CD4-positive, alpha-beta memory T cell (primary cell): ENCODE data around the gene GUCY1A2. TPM values are rescaled to one million over a fixed set of nuclear protein-coding genes. Genes with fewer than 3 reads are reported as not detected.

ENCODE experiments used
- CTCF ChIA-PET: fragments of 350-600 bp; sonication (Branson Sonifier 250); formaldehyde crosslinking; loops from one replicate; lab custom pipeline; 2021; ENCODE audit warnings: inconsistent platforms; ENCODE audit not compliant: partially characterized antibody; lab: Charles Lee
- POLR2A ChIA-PET: fragments of 350-600 bp; sonication (Branson Sonifier 250); formaldehyde crosslinking; loops from one replicate; lab custom pipeline; 2021; ENCODE audit not compliant: partially characterized antibody; lab: Charles Lee
- DNase-seq, 5 donors: peaks; one replicate each; pipeline versions ENCODE4 v3.0.0 to v3.0.0-alpha.2; 2020 to 2022; ENCODE audit warnings: mixed read lengths in 1 of 5
- H3K27ac ChIP-seq: one replicate; pipeline ENCODE4 v1.7.0; 2013; ENCODE audit warnings: low read depth, low read length
- H3K27me3 ChIP-seq: 2 replicates; pipeline ENCODE4 v1.7.0; 2013; ENCODE audit warnings: mild to moderate bottlenecking, low read length, moderate library complexity; ENCODE audit not compliant: insufficient read depth
- H3K36me3 ChIP-seq: 2 replicates; pipeline ENCODE4 v1.7.0; 2013; ENCODE audit warnings: mild to moderate bottlenecking, low read length, moderate library complexity; ENCODE audit not compliant: insufficient read depth
- H3K4me1 ChIP-seq: 2 replicates; pipeline ENCODE4 v1.7.0; 2013; ENCODE audit warnings: mild to moderate bottlenecking, low read length, moderate library complexity; ENCODE audit not compliant: insufficient read depth
- H3K4me3 ChIP-seq, 2 donors: one replicate each; pipeline ENCODE4 v1.7.0; 2013; ENCODE audit warnings: low read length in 2 of 2, mild to moderate bottlenecking in 1 of 2
- H3K9me3 ChIP-seq, 2 donors: one replicate each; pipeline ENCODE4 v1.7.0; 2013; ENCODE audit warnings: low read length in 2 of 2, control low read depth in 1 of 2; ENCODE audit not compliant: control insufficient read depth in 1 of 2
- H3K27ac Mint-ChIP-seq, 7 donors: one replicate each; pipeline ENCODE4 v1.8.0; 2020 to 2021; ENCODE audit warnings: mixed read lengths in 7 of 7, mild to moderate bottlenecking in 6 of 7, inconsistent platforms in 3 of 7, moderate library complexity in 3 of 7
- H3K27me3 Mint-ChIP-seq, 2 donors: one replicate each; pipeline ENCODE4 v1.8.0; 2020 to 2021; ENCODE audit warnings: mixed read lengths in 2 of 2
- H3K36me3 Mint-ChIP-seq, 2 donors: one replicate each; pipeline ENCODE4 v1.8.0; 2020 to 2021; ENCODE audit warnings: mixed read lengths in 2 of 2, inconsistent platforms in 1 of 2, mild to moderate bottlenecking in 1 of 2
- H3K4me1 Mint-ChIP-seq, 4 donors: one replicate each; pipeline ENCODE4 v1.8.0; 2020 to 2021; ENCODE audit warnings: mixed read lengths in 4 of 4, mild to moderate bottlenecking in 1 of 4
- H3K4me3 Mint-ChIP-seq, 8 donors: one replicate each; pipeline ENCODE4 v1.8.0; 2020 to 2021; ENCODE audit warnings: mixed read lengths in 8 of 8, mild to moderate bottlenecking in 7 of 8, moderate library complexity in 6 of 8, inconsistent platforms in 3 of 8
- H3K9me3 Mint-ChIP-seq, 8 donors: one replicate each; pipeline ENCODE4 v1.8.0; 2020 to 2021; ENCODE audit warnings: mixed read lengths in 8 of 8, mild to moderate bottlenecking in 5 of 8, inconsistent platforms in 3 of 8, moderate library complexity in 1 of 8
- intact Hi-C: fragments of 100-400 bp; cut with micrococcal nuclease; formaldehyde crosslinking; loops from one replicate; pipeline ENCODE4 v1.15.1; 2023
- polyA plus RNA-seq, 2 donors: library from polyadenylated mRNA; unstranded; fragments of 300-500 nt; fragmentation: Illumina TruSeq; gene quantifications; one replicate each; pipeline ENCODE4 v1.2.3, GENCODE V29; 2021
- total RNA-seq, 2 experiments: library from RNA; stranded (reverse); gene quantifications; one replicate each; pipeline ENCODE4 v1.2.3, GENCODE V29; 2021

GUCY1A2 gene
- total and polyA plus RNA-seq, 4 experiments from 2014 or later = 0.12 TPM; not detected in 3

- H3K4me1 ChIP-seq = no peaks in the 10 kb centered on the region
- H3K27ac ChIP-seq = no peak overlapping the region
- H3K9me3 ChIP-seq = no peaks in the 10 kb centered on the region
- Mint-ChIP-seq H3K27ac (no peak overlapping the region), H3K9me3 (peaks cover 0 to 8% (median under 1%) of the 10 kb centered on the region in 8 donors), H3K4me3 (no peak overlapping the region), H3K27me3 (no peaks in the 10 kb centered on the region), H3K36me3 (no peaks in the 10 kb centered on the region), H3K4me1 (no peaks in the 10 kb centered on the region)
- intact Hi-C loops = no loop called here
- H3K36me3 ChIP-seq = no peaks in the 10 kb centered on the region
- H3K27me3 ChIP-seq = no peaks in the 10 kb centered on the region
- POLR2A ChIA-PET = no interaction called here
- CTCF ChIA-PET = no interaction called here
- DNase-seq = no peak
- no peak overlapping the region for H3K4me3 ChIP-seq
Observed at GRCh38 chr11:106998116-106998915, 20.0 kb downstream of the GUCY1A2 start.

- Mint-ChIP-seq H3K9me3 (peaks cover 0 to 10% (median under 1%) of the 10 kb centered on the region in 8 donors), H3K27ac (no peak overlapping the region), H3K27me3 (no peaks in the 10 kb centered on the region), H3K36me3 (no peaks in the 10 kb centered on the region), H3K4me3 (no peak overlapping the region), H3K4me1 (no peaks in the 10 kb centered on the region)
- DNase-seq = no peak
- intact Hi-C loops = no loop called here
- ChIA-PET POLR2A (no interaction called here), CTCF (no interaction called here)
- Histone ChIP-seq H3K4me1 (no peaks in the 10 kb centered on the region), H3K36me3 (no peaks in the 10 kb centered on the region), H3K27me3 (no peaks in the 10 kb centered on the region), H3K27ac (no peak overlapping the region), H3K9me3 (no peaks in the 10 kb centered on the region), H3K4me3 (no peak overlapping the region)
Observed at GRCh38 chr11:106997227-106997626, 21.0 kb downstream of the GUCY1A2 start.

GRCh38 chr11:106996691-106997090 lies 21.6 kb downstream of the GUCY1A2 start:
- DNase-seq = no peak
- H3K36me3 ChIP-seq = no peaks in the 10 kb centered on the region
- peaks cover 0 to 10% (median under 1%) of the 10 kb centered on the region in 8 donors for H3K9me3 Mint-ChIP-seq
- CTCF ChIA-PET = no interaction called here
- POLR2A ChIA-PET = no interaction called here
- H3K36me3 Mint-ChIP-seq = no peaks in the 10 kb centered on the region
- H3K27ac ChIP-seq = no peak overlapping the region
- intact Hi-C loops = no loop called here
- H3K9me3 ChIP-seq = no peaks in the 10 kb centered on the region
- no peaks in the 10 kb centered on the region for H3K4me1 ChIP-seq
- no peak overlapping the region for H3K4me3 Mint-ChIP-seq
- no peaks in the 10 kb centered on the region for H3K4me1 Mint-ChIP-seq
- no peaks in the 10 kb centered on the region for H3K27me3 ChIP-seq
- no peak overlapping the region for H3K27ac Mint-ChIP-seq
- H3K4me3 ChIP-seq = no peak overlapping the region
- H3K27me3 Mint-ChIP-seq = no peaks in the 10 kb centered on the region

GRCh38 chr11:106990331-106990730 lies 27.9 kb downstream of the GUCY1A2 start:
- Histone ChIP-seq H3K9me3 (no peaks in the 10 kb centered on the region), H3K27ac (no peak overlapping the region), H3K36me3 (no peaks in the 10 kb centered on the region), H3K4me1 (no peaks in the 10 kb centered on the region), H3K27me3 (no peaks in the 10 kb centered on the region), H3K4me3 (no peak overlapping the region)
- H3K4me3 Mint-ChIP-seq = no peak overlapping the region
- ChIA-PET CTCF (no interaction called here), POLR2A (no interaction called here)
- H3K27ac Mint-ChIP-seq = no peak overlapping the region
- peaks cover 0 to 6% (median 2%) of the 10 kb centered on the region in 8 donors for H3K9me3 Mint-ChIP-seq
- H3K4me1 Mint-ChIP-seq = no peaks in the 10 kb centered on the region
- no peaks in the 10 kb centered on the region for H3K36me3 Mint-ChIP-seq
- intact Hi-C loops = no loop called here
- H3K27me3 Mint-ChIP-seq = no peaks in the 10 kb centered on the region
- no peak for DNase-seq

GRCh38 chr11:106989078-106989455 lies 29.2 kb downstream of the GUCY1A2 start:
- intact Hi-C loops = no loop called here
- no peaks in the 10 kb centered on the region for H3K36me3 Mint-ChIP-seq
- ChIA-PET CTCF (no interaction called here), POLR2A (no interaction called here)
- no peaks in the 10 kb centered on the region for H3K4me1 ChIP-seq
- no peaks in the 10 kb centered on the region for H3K36me3 ChIP-seq
- H3K4me3 ChIP-seq = no peak overlapping the region
- DNase-seq = no peak
- H3K27ac Mint-ChIP-seq = no peak overlapping the region
- H3K4me1 Mint-ChIP-seq = no peaks in the 10 kb centered on the region
- peaks cover 0 to 6% (median 2%) of the 10 kb centered on the region in 8 donors for H3K9me3 Mint-ChIP-seq
- no peak overlapping the region for H3K4me3 Mint-ChIP-seq
- no peaks in the 10 kb centered on the region for H3K27me3 ChIP-seq
- H3K9me3 ChIP-seq = no peaks in the 10 kb centered on the region
- no peaks in the 10 kb centered on the region for H3K27me3 Mint-ChIP-seq
- no peak overlapping the region for H3K27ac ChIP-seq

GRCh38 chr11:106988151-106989077 lies 29.9 kb downstream of the GUCY1A2 start:
- ChIA-PET POLR2A (no interaction called here), CTCF (no interaction called here)
- no peaks in the 10 kb centered on the region for H3K4me1 Mint-ChIP-seq
- H3K4me3 Mint-ChIP-seq = no peak overlapping the region
- Histone ChIP-seq H3K9me3 (no peaks in the 10 kb centered on the region), H3K4me1 (no peaks in the 10 kb centered on the region), H3K27me3 (no peaks in the 10 kb centered on the region), H3K27ac (no peak overlapping the region), H3K4me3 (no peak overlapping the region), H3K36me3 (no peaks in the 10 kb centered on the region)
- H3K27ac Mint-ChIP-seq = no peak overlapping the region
- no peaks in the 10 kb centered on the region for H3K36me3 Mint-ChIP-seq
- intact Hi-C loops = no loop called here
- H3K27me3 Mint-ChIP-seq = no peaks in the 10 kb centered on the region
- no peak for DNase-seq
- H3K9me3 Mint-ChIP-seq = peaks cover 0 to 6% (median 2%) of the 10 kb centered on the region in 8 donors

GRCh38 chr11:106986673-106987072 lies 31.6 kb downstream of the GUCY1A2 start:
- Mint-ChIP-seq H3K9me3 (peaks cover 0 to 4% (median under 1%) of the 10 kb centered on the region in 8 donors), H3K27ac (no peak overlapping the region), H3K4me1 (no peaks in the 10 kb centered on the region), H3K4me3 (no peak overlapping the region), H3K36me3 (no peaks in the 10 kb centered on the region), H3K27me3 (no peaks in the 10 kb centered on the region)
- Histone ChIP-seq H3K27ac (no peak overlapping the region), H3K4me1 (no peaks in the 10 kb centered on the region), H3K4me3 (no peak overlapping the region), H3K36me3 (no peaks in the 10 kb centered on the region), H3K9me3 (no peaks in the 10 kb centered on the region), H3K27me3 (no peaks in the 10 kb centered on the region)
- no peak for DNase-seq
- intact Hi-C loops = no loop called here
- POLR2A ChIA-PET = no interaction called here
- CTCF ChIA-PET = no interaction called here
